WTC11 (cell line): ENCODE results near the gene EFNA5. TPM values are rescaled to one million over a fixed set of nuclear protein-coding genes. Genes with fewer than 3 reads are reported as not detected.

Experiments
- ATAC-seq: fragments of 200-7000 bp; cut with Tn5 transposase; 2 replicates; pipeline ENCODE4 v1.10.0; 2021; ENCODE audit warnings: mild to moderate bottlenecking, moderate library complexity
- CTCF ChIA-PET: fragments of 300-600 bp; sonication (Branson Sonifier 250); formaldehyde crosslinking; loops from one replicate; lab custom pipeline; 2021; ENCODE audit warnings: antibody characterized with exemption; lab: Charles Lee
- POLR2A ChIA-PET: fragments of 350-600 bp; sonication (Branson Sonifier 250); formaldehyde crosslinking; loops from one replicate; lab custom pipeline; 2021; ENCODE audit warnings: antibody characterized with exemption; lab: Charles Lee
- DNase-seq: peaks from one replicate; pipeline ENCODE4 v3.0.0; 2021; ENCODE audit warnings: low spot score
- H3K27ac Mint-ChIP-seq: 2 replicates; pipeline ENCODE4 v1.8.0; 2021; ENCODE audit warnings: mixed read lengths
- H3K27me3 Mint-ChIP-seq: 2 replicates; pipeline ENCODE4 v1.8.0; 2021; ENCODE audit warnings: low read depth, mild to moderate bottlenecking, moderate library complexity, mixed read lengths
- H3K36me3 Mint-ChIP-seq: 2 replicates; pipeline ENCODE4 v1.8.0; 2021; ENCODE audit warnings: mixed read lengths
- H3K4me1 Mint-ChIP-seq: 2 replicates; pipeline ENCODE4 v1.8.0; 2022; ENCODE audit warnings: mixed read lengths
- H3K4me3 Mint-ChIP-seq: 2 replicates; pipeline ENCODE4 v1.8.0; 2021; ENCODE audit warnings: mild to moderate bottlenecking, moderate library complexity, mixed read lengths
- H3K9me3 Mint-ChIP-seq: 2 replicates; pipeline ENCODE4 v1.8.0; 2021; ENCODE audit warnings: mixed read lengths
- ATF1 ChIP-seq: sonication (generic); formaldehyde crosslinking; IDR thresholded peaks from 2 replicates; pipeline ENCODE4 v1.8.1; 2023; ENCODE audit warnings: mild to moderate bottlenecking, moderate library complexity, missing genetic modification reagents
- CREB1 ChIP-seq: sonication (generic); formaldehyde crosslinking; IDR thresholded peaks from 2 replicates; pipeline ENCODE4 v1.8.0; 2023; ENCODE audit warnings: mild to moderate bottlenecking, missing genetic modification reagents
- E2F4 ChIP-seq: sonication (generic); formaldehyde crosslinking; IDR thresholded peaks from 2 replicates; pipeline ENCODE4 v1.8.1; 2022; ENCODE audit warnings: low read depth, mild to moderate bottlenecking, moderate library complexity, missing genetic modification reagents, borderline replicate concordance
- E2F5 ChIP-seq: sonication (generic); formaldehyde crosslinking; IDR thresholded peaks from 2 replicates; pipeline ENCODE4 v1.8.1; 2022; ENCODE audit warnings: mild to moderate bottlenecking, moderate library complexity, missing genetic modification reagents
- ESRRA ChIP-seq: sonication (generic); formaldehyde crosslinking; IDR thresholded peaks from 2 replicates; pipeline ENCODE4 v1.8.1; 2022; ENCODE audit warnings: mild to moderate bottlenecking, missing genetic modification reagents, borderline replicate concordance
- FOXJ3 ChIP-seq: sonication (generic); formaldehyde crosslinking; IDR thresholded peaks from 2 replicates; pipeline ENCODE4 v1.9.0; 2021; ENCODE audit warnings: missing genetic modification reagents, mild to moderate bottlenecking, borderline replicate concordance
- GABPB1 ChIP-seq: sonication (generic); formaldehyde crosslinking; IDR thresholded peaks from 2 replicates; pipeline ENCODE4 v1.8.1; 2023; ENCODE audit warnings: mild to moderate bottlenecking, missing genetic modification reagents
- GRHL2 ChIP-seq: fragments of 250-450 bp; sonication (Bioruptor Pico); IDR thresholded peaks from 2 replicates; pipeline ENCODE4 v1.8.0; 2022; ENCODE audit warnings: mild to moderate bottlenecking, moderate library complexity; ENCODE audit not compliant: insufficient replicate concordance, severe bottlenecking
- MLX ChIP-seq: sonication (generic); formaldehyde crosslinking; IDR thresholded peaks from 2 replicates; pipeline ENCODE4 v1.8.1; 2023; ENCODE audit warnings: mild to moderate bottlenecking, missing genetic modification reagents, moderate library complexity
- MYBL2 ChIP-seq: sonication (generic); formaldehyde crosslinking; IDR thresholded peaks from 2 replicates; pipeline ENCODE4 v1.8.1; 2023; ENCODE audit warnings: mild to moderate bottlenecking, moderate library complexity, missing genetic modification reagents
- NFATC4 ChIP-seq: fragments of 250-450 bp; sonication (Bioruptor Pico); IDR thresholded peaks from 2 replicates; pipeline ENCODE4 v1.9.0; 2021; ENCODE audit warnings: mild to moderate bottlenecking
- NFE2L1 ChIP-seq: sonication (generic); formaldehyde crosslinking; IDR thresholded peaks from 2 replicates; pipeline ENCODE4 v1.8.1; 2023; ENCODE audit warnings: missing genetic modification reagents
- NFYB ChIP-seq: sonication (generic); formaldehyde crosslinking; conservative IDR thresholded peaks from 2 replicates; pipeline ENCODE4 v1.8.0; 2022; ENCODE audit warnings: low read depth, missing genetic modification reagents
- PREB ChIP-seq: sonication (generic); formaldehyde crosslinking; IDR thresholded peaks from 2 replicates; pipeline ENCODE4 v1.8.1; 2022; ENCODE audit warnings: mild to moderate bottlenecking, missing genetic modification reagents, moderate library complexity, borderline replicate concordance
- RELA ChIP-seq: sonication (generic); formaldehyde crosslinking; IDR thresholded peaks from 2 replicates; pipeline ENCODE4 v1.8.1; 2022; ENCODE audit warnings: missing genetic modification reagents, mild to moderate bottlenecking, borderline replicate concordance
- TEAD1 ChIP-seq: sonication (generic); formaldehyde crosslinking; IDR thresholded peaks from 2 replicates; pipeline ENCODE4 v1.8.0; 2022; ENCODE audit warnings: mild to moderate bottlenecking, missing genetic modification reagents
- TP53 ChIP-seq: sonication (generic); formaldehyde crosslinking; IDR thresholded peaks from 2 replicates; pipeline ENCODE4 v1.8.1; 2023; ENCODE audit warnings: mild to moderate bottlenecking, missing genetic modification reagents
- USF2 ChIP-seq: sonication (generic); formaldehyde crosslinking; IDR thresholded peaks from 2 replicates; pipeline ENCODE4 v1.8.1; 2023; ENCODE audit warnings: mild to moderate bottlenecking, missing genetic modification reagents, moderate library complexity
- ZBTB21 ChIP-seq: sonication (generic); formaldehyde crosslinking; IDR thresholded peaks from 2 replicates; pipeline ENCODE4 v1.8.1; 2023; ENCODE audit warnings: mild to moderate bottlenecking, missing genetic modification reagents, borderline replicate concordance
- ZNF121 ChIP-seq: sonication (generic); formaldehyde crosslinking; IDR thresholded peaks from 2 replicates; pipeline ENCODE4 v1.8.0; 2023; ENCODE audit warnings: missing genetic modification reagents
- ZNF396 ChIP-seq: fragments of 250-450 bp; sonication (Bioruptor Pico); IDR thresholded peaks from 2 replicates; pipeline ENCODE4 v1.8.0; 2021; ENCODE audit warnings: mild to moderate bottlenecking, moderate library complexity, borderline replicate concordance
- ZNF423 ChIP-seq: fragments of 250-450 bp; sonication (Bioruptor Pico); IDR thresholded peaks from 2 replicates; pipeline ENCODE4 v2.1.2; 2022; ENCODE audit warnings: mild to moderate bottlenecking, moderate library complexity
- total RNA-seq: library from RNA; stranded (reverse); gene quantifications from 3 replicates; pipeline ENCODE4 v1.2.3, GENCODE V29; 2021
- TF ChIP-seq, protein P1 (sequence below): fragments of 250-450 bp; sonication (Bioruptor Pico); IDR thresholded peaks from 2 replicates; pipeline ENCODE4 v1.8.0; 2021; ENCODE audit warnings: mild to moderate bottlenecking
- TF ChIP-seq, protein P2 (sequence below): fragments of 250-450 bp; sonication (Bioruptor Pico); conservative IDR thresholded peaks from 2 replicates; pipeline ENCODE4 v1.9.0; 2021; ENCODE audit warnings: mild to moderate bottlenecking
- TF ChIP-seq, protein P3 (sequence below): sonication (generic); formaldehyde crosslinking; IDR thresholded peaks from 2 replicates; pipeline ENCODE4 v1.8.1; 2023; ENCODE audit warnings: mild to moderate bottlenecking, missing genetic modification reagents

Gene EFNA5
- total RNA-seq, 1 experiment from 2014 or later = 17.4 TPM

- Mint-ChIP-seq H3K4me3 (no peak overlapping the region), H3K4me1 (peaks cover 97% of the 10 kb centered on the region), H3K36me3 (no peaks in the 10 kb centered on the region), H3K9me3 (no peaks in the 10 kb centered on the region), H3K27me3 (no peaks in the 10 kb centered on the region; the same call in 1 of the 2 replicates)
- no peak for ATAC-seq
- CTCF ChIA-PET = interaction anchor here (1.4 kb wide), 1 partner anchor 103 kb away, joined by 5 read pairs; no protein-coding TSS in a partner anchor
- no peak for TF ChIP-seq PREB (CRISPR knock-in tag)
- TF ChIP-seq TP53 (CRISPR knock-in tag) = no peak
- TF ChIP-seq ZNF396 (CRISPR knock-in tag) = no peak
- TF ChIP-seq, protein P1, sequence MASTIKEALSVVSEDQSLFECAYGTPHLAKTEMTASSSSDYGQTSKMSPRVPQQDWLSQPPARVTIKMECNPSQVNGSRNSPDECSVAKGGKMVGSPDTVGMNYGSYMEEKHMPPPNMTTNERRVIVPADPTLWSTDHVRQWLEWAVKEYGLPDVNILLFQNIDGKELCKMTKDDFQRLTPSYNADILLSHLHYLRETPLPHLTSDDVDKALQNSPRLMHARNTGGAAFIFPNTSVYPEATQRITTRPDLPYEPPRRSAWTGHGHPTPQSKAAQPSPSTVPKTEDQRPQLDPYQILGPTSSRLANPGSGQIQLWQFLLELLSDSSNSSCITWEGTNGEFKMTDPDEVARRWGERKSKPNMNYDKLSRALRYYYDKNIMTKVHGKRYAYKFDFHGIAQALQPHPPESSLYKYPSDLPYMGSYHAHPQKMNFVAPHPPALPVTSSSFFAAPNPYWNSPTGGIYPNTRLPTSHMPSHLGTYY = no peak
- no peak for TF ChIP-seq NFYB
- no peak for TF ChIP-seq MYBL2 (CRISPR knock-in tag)
- TF ChIP-seq GABPB1 (CRISPR knock-in tag) = no peak
- no peak for TF ChIP-seq E2F4
- TF ChIP-seq TEAD1 (CRISPR knock-in tag) = no peak
- no peak for TF ChIP-seq ZBTB21 (CRISPR knock-in tag)
- no peak for TF ChIP-seq ZNF121 (CRISPR knock-in tag)
- TF ChIP-seq, protein P2, sequence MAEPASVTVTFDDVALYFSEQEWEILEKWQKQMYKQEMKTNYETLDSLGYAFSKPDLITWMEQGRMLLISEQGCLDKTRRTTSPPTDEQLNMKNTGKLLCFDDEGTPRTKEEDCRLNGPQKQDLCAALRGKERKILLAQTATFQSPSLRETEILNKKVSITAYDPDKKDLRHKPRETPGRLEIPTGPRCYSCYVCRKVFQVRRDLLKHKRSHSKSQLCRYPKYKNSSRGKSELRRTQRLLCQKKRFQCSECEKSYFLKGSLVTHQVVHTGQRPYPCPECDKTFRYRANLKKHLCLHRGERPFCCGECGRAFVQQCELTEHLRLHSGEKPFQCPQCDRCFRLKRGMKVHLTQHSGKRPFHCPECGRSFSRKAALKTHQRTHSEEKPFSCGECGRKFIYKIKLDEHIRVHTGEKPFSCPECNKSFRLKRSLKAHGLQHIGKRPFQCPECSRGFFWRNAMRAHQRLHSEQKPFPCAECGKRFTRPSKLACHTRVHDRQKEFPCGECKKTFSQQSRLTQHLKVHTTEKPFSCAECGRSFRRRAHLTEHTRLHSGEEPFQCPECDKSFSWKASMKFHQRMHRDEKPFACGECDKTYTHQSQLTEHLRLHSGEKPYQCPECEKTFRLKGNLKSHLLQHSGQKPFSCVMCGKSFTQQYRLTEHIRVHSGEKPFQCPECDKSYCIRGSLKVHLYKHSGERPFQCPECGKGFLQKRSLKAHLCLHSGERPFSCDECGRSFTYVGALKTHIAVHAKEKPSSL (CRISPR knock-in tag) = no peak
- TF ChIP-seq, all 79 proteins: peak for 0
- DNase-seq = no peak
- 0 out of 2 replicates have a peak overlapping the region, but pooled peaks have one; percentile 16 for H3K27ac Mint-ChIP-seq
- POLR2A ChIA-PET = interaction anchor here (0.5 kb wide), 1 partner anchor 292 kb away, joined by 5 read pairs; no protein-coding TSS in a partner anchor
These were observed 201.0 kb downstream of the EFNA5 start for GRCh38 chr5:107469485-107470294.

DNA sequence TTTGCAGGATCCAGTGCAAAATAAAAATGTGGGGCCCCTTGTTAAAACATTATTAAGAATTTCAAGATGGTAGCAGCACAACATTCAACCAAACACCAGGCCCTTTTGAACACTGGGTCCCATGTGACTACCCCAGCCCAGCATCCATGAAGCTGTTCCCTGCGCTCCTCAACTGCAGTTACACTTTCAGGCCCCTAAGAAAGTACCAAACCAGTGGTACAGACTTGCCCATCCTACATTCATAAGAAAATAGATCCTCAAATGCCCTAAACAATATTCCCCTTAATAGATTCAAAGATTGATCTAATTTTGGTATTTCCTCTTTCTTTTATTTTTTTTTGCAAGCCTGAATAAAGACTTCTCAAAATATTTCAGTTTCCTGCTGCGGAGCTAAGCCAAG lies 201.7 kb downstream of the EFNA5 start:
- H3K36me3 Mint-ChIP-seq = no peaks in the 10 kb centered on the region
- H3K27me3 Mint-ChIP-seq = no peaks in the 10 kb centered on the region; the same call in 1 of the 2 replicates
- DNase-seq (no peak), ATAC-seq (0 out of 2 replicates have a peak, but pooled peaks have one; percentile 17)
- ChIA-PET CTCF (interaction anchor here (1.4 kb wide), 1 partner anchor 103 kb away, joined by 5 read pairs; no protein-coding TSS in a partner anchor), POLR2A (interaction anchor here (0.5 kb wide), 1 partner anchor 293 kb away, joined by 5 read pairs; no protein-coding TSS in a partner anchor)
- H3K4me3 Mint-ChIP-seq = no peak overlapping the region
- H3K27ac Mint-ChIP-seq = 0 out of 2 replicates have a peak overlapping the region, but pooled peaks have one; percentile 16
- no peaks in the 10 kb centered on the region for H3K9me3 Mint-ChIP-seq
- H3K4me1 Mint-ChIP-seq = peaks cover 97% of the 10 kb centered on the region
- no peak for TF ChIP-seq ZNF423 (CRISPR knock-in tag)
- TF ChIP-seq ZBTB21 (CRISPR knock-in tag) = no peak
- no peak for TF ChIP-seq RELA (CRISPR knock-in tag)
- no peak for TF ChIP-seq ATF1
- no peak for TF ChIP-seq E2F5
- TF ChIP-seq GRHL2 (CRISPR knock-in tag) = no peak
- no peak for TF ChIP-seq GABPB1 (CRISPR knock-in tag)
- TF ChIP-seq NFATC4 (CRISPR knock-in tag) = no peak
- TF ChIP-seq CREB1 = no peak
- no peak for TF ChIP-seq MLX (CRISPR knock-in tag)
- TF ChIP-seq, protein P3, sequence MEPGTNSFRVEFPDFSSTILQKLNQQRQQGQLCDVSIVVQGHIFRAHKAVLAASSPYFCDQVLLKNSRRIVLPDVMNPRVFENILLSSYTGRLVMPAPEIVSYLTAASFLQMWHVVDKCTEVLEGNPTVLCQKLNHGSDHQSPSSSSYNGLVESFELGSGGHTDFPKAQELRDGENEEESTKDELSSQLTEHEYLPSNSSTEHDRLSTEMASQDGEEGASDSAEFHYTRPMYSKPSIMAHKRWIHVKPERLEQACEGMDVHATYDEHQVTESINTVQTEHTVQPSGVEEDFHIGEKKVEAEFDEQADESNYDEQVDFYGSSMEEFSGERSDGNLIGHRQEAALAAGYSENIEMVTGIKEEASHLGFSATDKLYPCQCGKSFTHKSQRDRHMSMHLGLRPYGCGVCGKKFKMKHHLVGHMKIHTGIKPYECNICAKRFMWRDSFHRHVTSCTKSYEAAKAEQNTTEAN (CRISPR knock-in tag) = no peak
- no peak for TF ChIP-seq USF2 (CRISPR knock-in tag)
- TF ChIP-seq NFE2L1 (CRISPR knock-in tag) = no peak
- no peak for TF ChIP-seq FOXJ3 (CRISPR knock-in tag)
- TF ChIP-seq ESRRA (CRISPR knock-in tag) = no peak
